ENCODE data around the gene KLHL3. TPM values are rescaled to one million over a fixed set of nuclear protein-coding genes. Genes with fewer than 3 reads are reported as not detected.
A peak's percentile ranks its signal among the peaks of the same experiment; 100 is the strongest.
"Not testable (repeated sequence)": the region's sequence is repeated elsewhere in the genome, so short reads cannot be mapped to it uniquely, and the experiment has no call there.

KLHL3 gene, protein sequence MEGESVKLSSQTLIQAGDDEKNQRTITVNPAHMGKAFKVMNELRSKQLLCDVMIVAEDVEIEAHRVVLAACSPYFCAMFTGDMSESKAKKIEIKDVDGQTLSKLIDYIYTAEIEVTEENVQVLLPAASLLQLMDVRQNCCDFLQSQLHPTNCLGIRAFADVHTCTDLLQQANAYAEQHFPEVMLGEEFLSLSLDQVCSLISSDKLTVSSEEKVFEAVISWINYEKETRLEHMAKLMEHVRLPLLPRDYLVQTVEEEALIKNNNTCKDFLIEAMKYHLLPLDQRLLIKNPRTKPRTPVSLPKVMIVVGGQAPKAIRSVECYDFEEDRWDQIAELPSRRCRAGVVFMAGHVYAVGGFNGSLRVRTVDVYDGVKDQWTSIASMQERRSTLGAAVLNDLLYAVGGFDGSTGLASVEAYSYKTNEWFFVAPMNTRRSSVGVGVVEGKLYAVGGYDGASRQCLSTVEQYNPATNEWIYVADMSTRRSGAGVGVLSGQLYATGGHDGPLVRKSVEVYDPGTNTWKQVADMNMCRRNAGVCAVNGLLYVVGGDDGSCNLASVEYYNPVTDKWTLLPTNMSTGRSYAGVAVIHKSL
- total RNA-seq: 10 to 100 TPM in 1 of 2 experiments, 1 to 10 TPM in 1; 9.2 to 10.8 TPM

GRCh38 chr5:137735555-137736284 is at the start of gene KLHL3:
Gene KLHL3, minus strand, starts transcription at chr5:137736089. Its CDS starts 443 bp downstream, at chr5:137735646.
- no peak within 1 kb of the TSS for H3K27ac Mint-ChIP-seq
- no peaks in the 10 kb centered on the region for H3K27me3 Mint-ChIP-seq
- peaks cover 54% of the 10 kb centered on the region for H3K4me1 Mint-ChIP-seq
- no peak within 1 kb of the TSS for H3K4me3 Mint-ChIP-seq
- H3K9me3 Mint-ChIP-seq: peaks cover 16% of the 10 kb centered on the region
- peak; percentile 47 for DNase-seq
- H3K36me3 Mint-ChIP-seq: peaks cover 13% of the 10 kb centered on the region

DNA sequence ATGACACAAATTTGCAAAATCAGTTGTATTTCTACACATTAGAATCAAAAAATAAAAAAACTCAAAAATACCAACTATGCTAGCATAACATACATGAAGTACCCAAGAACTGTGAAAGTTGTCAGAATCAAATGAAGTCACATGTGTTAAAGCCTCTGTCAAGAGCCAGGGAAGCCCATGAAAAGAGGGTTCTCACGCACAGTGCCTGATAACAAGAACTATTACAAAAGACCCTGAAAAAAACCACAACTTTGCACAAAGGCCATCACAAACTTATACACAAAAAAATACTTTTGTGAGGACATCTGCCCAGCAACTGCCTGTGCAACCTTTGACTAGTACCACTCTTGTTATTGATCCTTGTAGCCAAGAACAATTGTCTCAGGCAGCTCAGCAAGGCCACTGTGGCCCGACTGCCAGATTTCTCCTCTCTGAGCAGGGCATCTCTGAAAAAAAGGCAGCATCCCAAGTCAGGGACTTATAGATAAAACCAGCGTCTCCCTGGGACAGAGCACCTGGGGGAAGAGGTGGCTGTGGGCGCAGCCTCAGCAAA is 47.2 kb upstream of the KLHL3 start:
- Mint-ChIP-seq H3K4me3 (no peak overlapping the region), H3K9me3 (peaks cover 2% of the 10 kb centered on the region), H3K27me3 (no peaks in the 10 kb centered on the region), H3K27ac (no peak overlapping the region), H3K4me1 (no peaks in the 10 kb centered on the region), H3K36me3 (peaks cover 2% of the 10 kb centered on the region)
- DNase-seq: no peak

DNA sequence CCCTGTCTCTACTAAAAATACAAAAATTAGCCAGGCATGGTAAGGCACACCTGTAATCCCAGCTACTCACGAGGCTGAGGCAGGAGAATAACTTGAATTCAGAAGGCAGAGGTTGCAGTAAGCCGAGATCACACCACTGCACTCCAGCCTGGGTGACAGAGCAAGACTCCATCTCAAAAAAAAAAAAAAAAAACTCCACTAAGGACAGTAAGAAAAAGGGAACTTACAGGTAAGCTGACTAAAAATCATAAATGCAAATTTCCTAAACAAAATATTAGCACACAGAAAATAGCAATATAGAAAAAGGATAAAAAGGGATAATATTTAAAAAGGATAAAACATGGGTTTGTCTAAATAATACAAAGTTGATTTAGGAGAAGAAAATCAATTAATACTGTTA is 46.2 kb upstream of the KLHL3 start:
- Mint-ChIP-seq H3K4me3 (no peak overlapping the region), H3K27me3 (no peaks in the 10 kb centered on the region), H3K4me1 (no peaks in the 10 kb centered on the region), H3K36me3 (peaks cover 2% of the 10 kb centered on the region), H3K27ac (no peak overlapping the region), H3K9me3 (peaks cover 2% of the 10 kb centered on the region)
- no peak for DNase-seq

GRCh38 chr5:137778772-137779564 is 43.1 kb upstream of the KLHL3 start:
- Mint-ChIP-seq H3K27ac (no peak overlapping the region), H3K4me1 (no peaks in the 10 kb centered on the region), H3K4me3 (no peak overlapping the region), H3K36me3 (no peaks in the 10 kb centered on the region), H3K9me3 (no peaks in the 10 kb centered on the region), H3K27me3 (no peaks in the 10 kb centered on the region)
- DNase-seq: no peak

- H3K4me3 Mint-ChIP-seq, H3K4me1 Mint-ChIP-seq, H3K27me3 Mint-ChIP-seq, DNase-seq, H3K27ac Mint-ChIP-seq: not testable (repeated sequence)
- H3K9me3 Mint-ChIP-seq: peaks cover 15% of the 10 kb centered on the region
- H3K36me3 Mint-ChIP-seq: peaks cover 25% of the 10 kb centered on the region
These were observed 32.0 kb upstream of the KLHL3 start for GRCh38 chr5:137767937-137768336.

GRCh38 chr5:137761566-137761965 is 25.7 kb upstream of the KLHL3 start:
- Mint-ChIP-seq H3K9me3 (no peaks in the 10 kb centered on the region), H3K36me3 (peaks cover 7% of the 10 kb centered on the region), H3K4me3 (no peak overlapping the region), H3K27me3 (no peaks in the 10 kb centered on the region), H3K27ac (no peak overlapping the region), H3K4me1 (no peaks in the 10 kb centered on the region)
- no peak for DNase-seq

DNA sequence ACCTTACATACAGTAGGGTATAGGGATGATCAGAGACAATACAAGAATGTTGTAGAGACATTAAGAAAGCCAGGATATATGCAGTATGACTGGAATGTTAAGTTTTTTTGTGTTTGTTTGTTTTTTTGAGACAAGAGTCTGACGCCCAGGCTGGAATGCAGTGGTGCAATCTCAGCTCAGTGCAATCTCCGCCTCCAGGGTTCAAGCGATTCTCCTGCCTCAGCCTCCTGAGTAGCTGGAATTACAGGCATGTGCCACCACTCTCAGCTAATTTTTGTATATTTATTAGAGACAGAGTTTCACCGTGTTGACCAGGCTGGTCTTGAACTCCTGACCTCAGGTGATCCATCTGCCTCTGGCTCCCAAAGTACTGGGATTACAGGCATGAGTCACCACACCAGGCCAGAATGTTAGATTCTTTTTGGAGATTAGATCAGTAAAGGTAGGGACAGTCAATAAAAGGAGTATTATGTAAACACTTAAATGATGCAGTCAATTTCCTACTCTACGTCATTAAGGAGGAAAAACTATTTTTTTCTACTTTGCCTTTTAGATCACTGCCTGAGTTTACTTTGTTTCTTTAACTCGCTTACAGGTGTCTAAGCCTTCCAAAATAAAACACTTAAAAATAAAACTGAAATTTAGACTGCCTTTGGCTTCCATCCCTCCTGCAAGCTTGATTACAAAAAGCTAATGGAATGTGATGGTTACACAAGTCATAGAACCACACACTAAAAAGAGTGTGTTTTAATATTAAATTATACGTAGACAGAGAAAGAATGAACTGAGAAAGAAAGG is 25.0 kb upstream of the KLHL3 start:
- H3K27ac Mint-ChIP-seq: no peak overlapping the region
- H3K4me1 Mint-ChIP-seq: no peaks in the 10 kb centered on the region
- DNase-seq: no peak
- no peak overlapping the region for H3K4me3 Mint-ChIP-seq
- H3K27me3 Mint-ChIP-seq: no peaks in the 10 kb centered on the region
- H3K9me3 Mint-ChIP-seq: no peaks in the 10 kb centered on the region
- H3K36me3 Mint-ChIP-seq: peaks cover 8% of the 10 kb centered on the region

- H3K4me1 Mint-ChIP-seq: peaks cover 1% of the 10 kb centered on the region
- H3K4me3 Mint-ChIP-seq: no peak overlapping the region
- H3K27ac Mint-ChIP-seq: no peak overlapping the region
These were observed 24.4 kb upstream of the KLHL3 start for GRCh38 chr5:137760294-137760693.

DNA sequence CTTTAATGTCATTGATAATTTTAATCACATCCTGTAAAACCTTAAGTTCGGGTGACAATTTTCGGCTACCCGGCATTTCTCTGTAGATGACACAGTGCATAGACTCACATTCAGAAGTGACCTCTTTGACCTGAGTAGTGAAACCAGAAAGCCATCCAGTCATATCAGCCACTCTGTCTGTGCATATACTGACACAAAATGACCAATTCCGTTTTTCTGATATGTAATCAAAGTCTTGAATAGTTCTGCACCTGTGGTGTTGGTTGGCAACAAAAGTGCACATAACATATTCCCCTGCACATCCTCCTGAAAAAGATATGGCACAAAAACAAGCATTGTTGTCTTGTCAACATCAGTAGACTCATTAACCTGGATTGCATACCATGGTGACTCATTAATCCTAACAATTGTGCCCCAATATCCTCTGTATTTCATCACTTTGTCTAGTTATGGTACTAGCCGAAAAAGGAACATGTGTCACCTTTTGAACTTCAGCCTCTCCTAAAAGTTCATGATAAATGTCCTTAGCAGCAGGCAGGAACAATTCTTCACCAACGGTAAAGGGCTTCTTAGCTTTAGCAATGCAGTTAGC is 22.9 kb upstream of the KLHL3 start:
- H3K36me3 Mint-ChIP-seq: peaks cover 10% of the 10 kb centered on the region
- no peaks in the 10 kb centered on the region for H3K9me3 Mint-ChIP-seq
- no peak overlapping the region for H3K4me3 Mint-ChIP-seq
- peaks cover 6% of the 10 kb centered on the region for H3K4me1 Mint-ChIP-seq
- no peak for DNase-seq
- peaks cover 4% of the 10 kb centered on the region for H3K27me3 Mint-ChIP-seq
- H3K27ac Mint-ChIP-seq: no peak overlapping the region

More at GRCh38 chr5:137760294-137760693, 24.4 kb upstream of the KLHL3 start:
- no peak for DNase-seq
- H3K9me3 Mint-ChIP-seq: no peaks in the 10 kb centered on the region
- no peaks in the 10 kb centered on the region for H3K27me3 Mint-ChIP-seq
- H3K36me3 Mint-ChIP-seq: peaks cover 7% of the 10 kb centered on the region

DNA sequence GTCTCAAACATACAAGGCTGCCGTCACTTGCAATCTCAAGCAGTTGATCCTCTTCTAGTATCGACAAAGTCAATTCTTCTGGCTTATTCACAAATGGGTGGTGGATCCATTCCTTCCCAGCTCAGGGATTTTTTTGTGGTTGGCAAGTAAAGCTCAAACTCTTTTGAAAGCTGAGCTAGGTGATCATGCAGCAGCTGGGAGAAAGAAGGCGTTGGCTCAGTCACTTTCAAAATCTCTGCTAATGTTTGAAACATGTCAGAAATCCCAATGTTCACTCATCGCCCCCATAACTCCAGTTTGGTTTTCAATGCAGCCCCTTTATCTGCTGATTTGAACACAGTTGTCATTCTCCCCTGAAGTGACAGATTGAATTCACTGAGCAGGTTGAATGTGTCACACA is 22.2 kb upstream of the KLHL3 start:
- H3K27me3 Mint-ChIP-seq: peaks cover 4% of the 10 kb centered on the region
- H3K4me3 Mint-ChIP-seq: no peak overlapping the region
- H3K36me3 Mint-ChIP-seq: peaks cover 17% of the 10 kb centered on the region
- H3K9me3 Mint-ChIP-seq: no peaks in the 10 kb centered on the region
- no peak for DNase-seq
- H3K27ac Mint-ChIP-seq: no peak overlapping the region
- peaks cover 6% of the 10 kb centered on the region for H3K4me1 Mint-ChIP-seq

GRCh38 chr5:137757634-137758033 is 21.7 kb upstream of the KLHL3 start:
- Mint-ChIP-seq H3K4me1 (peaks cover 6% of the 10 kb centered on the region), H3K36me3 (peaks cover 22% of the 10 kb centered on the region), H3K4me3 (no peak overlapping the region), H3K27me3 (peaks cover 4% of the 10 kb centered on the region), H3K27ac (no peak overlapping the region), H3K9me3 (no peaks in the 10 kb centered on the region)
- no peak for DNase-seq

- Mint-ChIP-seq H3K4me3 (peak overlapping the region; percentile 98), H3K36me3 (peaks cover 44% of the 10 kb centered on the region), H3K4me1 (peaks cover 18% of the 10 kb centered on the region), H3K27ac (peak overlapping the region; percentile 100), H3K9me3 (no peaks in the 10 kb centered on the region), H3K27me3 (peaks cover 4% of the 10 kb centered on the region)
- DNase-seq: no peak
These were observed 19.3 kb upstream of the KLHL3 start for GRCh38 chr5:137754961-137755762.
